ENCODE data around the gene RIPOR3.
"Not testable (repeated sequence)": the region's sequence is repeated elsewhere in the genome, so short reads cannot be mapped to it uniquely, and the experiment has no call there.

RIPOR3 gene

DNA sequence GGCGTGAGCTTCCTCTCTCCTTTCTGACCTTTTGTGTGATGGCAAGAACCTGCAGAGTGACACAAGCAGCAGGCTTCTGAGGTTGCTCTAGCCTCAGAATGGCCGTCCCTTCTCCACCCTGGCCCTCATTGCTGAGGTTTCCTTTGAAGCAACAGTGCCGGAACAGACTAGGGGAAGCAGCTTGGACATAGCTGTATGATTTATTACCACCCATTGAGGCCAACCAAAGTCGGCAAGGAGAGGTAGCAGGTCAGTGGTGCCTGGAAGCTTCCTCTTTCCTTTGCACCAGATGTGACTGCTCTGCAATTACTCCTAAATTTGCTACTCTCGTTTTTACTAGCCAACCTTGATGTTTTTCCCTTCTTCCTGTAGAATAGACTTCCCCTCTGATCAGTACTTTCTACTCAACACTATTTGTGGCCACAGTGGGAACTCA, 149.7 kb downstream of the RIPOR3 start:
- DNase-seq, result no peak

DNA sequence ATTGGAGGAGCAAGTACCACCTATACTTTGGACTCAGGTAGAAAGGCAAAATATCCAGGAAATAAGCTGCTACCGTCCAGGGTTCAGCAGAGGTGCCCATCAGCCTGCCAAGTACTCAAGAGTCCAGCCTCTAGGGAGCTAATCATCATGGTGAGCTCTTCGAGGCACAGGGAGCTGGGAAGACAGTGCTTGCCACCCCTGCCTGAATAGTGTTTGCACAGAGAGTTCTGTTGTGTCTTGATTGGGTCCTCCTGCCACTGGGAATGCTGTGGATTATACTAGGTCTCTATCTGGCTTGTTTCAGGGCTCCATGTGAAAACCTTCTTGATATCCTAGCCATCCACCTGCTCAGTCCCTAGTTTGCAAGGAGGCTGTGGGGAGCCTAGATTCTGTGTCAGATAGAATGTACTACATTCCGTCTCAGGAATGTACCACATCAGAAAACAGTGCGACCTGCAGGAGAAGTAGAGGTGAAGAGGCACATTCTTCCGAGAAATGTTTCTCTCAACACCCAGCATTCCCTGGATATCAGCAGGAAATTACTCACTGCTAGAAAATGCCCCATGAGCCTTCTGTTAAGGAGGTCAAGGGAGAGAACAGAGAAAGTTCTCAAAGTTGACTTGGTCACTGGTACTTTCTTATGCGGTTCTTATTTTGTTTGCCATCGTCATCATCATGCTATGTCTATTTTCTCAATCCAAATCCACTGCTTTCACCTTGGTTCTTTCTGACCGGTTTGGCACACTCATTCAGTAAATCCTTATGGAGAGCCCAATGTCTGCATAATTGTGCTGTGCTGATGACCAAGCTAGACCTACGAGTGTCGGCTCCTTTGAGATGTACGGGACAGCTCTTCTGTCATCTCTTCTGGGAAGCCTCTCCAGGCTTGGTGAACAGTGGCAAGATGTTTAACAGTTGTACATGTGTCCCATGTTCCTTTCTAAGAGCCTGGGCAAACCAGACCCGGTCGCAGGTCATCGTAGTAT, 150.4 kb downstream of the RIPOR3 start:
- no peak for DNase-seq

DNA sequence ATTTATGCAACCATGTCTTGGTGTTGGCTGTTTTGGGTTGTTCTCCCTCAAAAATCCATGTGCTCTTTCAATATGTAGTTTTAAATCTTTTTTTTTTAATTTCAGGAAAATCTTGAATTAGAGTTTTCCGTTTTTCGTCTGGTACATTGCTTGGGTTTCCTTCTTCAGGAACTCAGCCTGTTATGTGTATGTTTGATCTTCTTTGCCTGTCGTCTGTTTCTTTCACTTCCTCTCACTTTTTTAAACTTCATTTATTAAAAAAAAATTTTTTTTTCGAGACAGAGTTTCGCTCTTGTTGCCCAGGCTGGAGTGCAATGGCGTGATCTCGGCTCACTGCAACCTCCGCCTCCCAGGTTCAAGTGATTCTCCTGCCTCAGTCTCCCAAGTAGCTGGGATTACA, 151.5 kb downstream of the RIPOR3 start:
- DNase-seq, result not testable (repeated sequence)

DNA sequence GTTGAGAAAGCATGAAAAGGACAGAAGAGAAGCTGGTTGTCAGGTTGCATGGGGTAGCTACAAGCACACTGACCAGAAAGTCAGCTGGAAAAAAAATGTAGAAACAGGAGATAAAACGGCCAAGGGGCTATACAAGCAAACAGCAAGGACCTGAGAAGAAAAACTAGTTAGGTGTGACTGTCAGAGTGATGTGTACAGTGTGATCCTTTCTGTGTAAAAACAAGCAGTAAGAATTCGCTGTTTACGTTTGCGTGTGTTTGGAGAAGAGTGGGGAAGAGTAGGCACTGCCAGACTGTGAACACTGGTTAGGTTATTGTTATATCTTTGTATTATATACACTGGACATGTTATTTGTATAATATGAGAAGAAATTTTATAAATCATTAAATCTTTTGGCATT, 153.1 kb downstream of the RIPOR3 start:
- no peak for DNase-seq

DNA sequence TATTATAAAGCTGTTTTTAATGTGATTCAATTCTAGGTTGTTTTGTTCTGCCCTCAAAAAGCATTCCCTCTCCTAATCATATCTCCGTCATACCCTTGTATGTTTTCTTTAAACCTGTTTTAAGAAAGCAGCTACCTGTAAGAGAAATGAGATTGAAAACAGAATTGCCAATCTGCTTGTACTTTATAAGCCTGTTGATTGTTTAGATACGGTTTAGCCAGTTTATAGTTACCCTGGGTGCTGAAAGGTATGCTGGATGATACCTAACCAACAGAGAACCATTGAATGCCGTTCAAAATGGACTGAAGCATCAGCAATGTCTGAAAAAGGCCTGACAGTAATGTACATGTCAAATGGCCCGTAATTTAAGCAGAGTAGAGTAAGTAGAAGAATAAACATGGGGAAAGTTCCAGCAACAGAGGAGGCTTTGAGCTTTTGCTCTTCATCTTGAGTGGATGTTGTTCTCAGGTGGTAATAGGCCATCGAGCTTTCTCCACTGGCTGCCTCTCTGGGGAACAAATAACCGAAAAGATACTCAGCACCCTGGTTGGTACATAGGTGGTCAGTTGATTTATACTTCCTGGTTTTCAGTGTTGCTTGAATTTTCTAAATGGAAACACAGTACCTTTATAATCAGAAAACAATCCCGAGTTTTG, 153.7 kb downstream of the RIPOR3 start:
- DNase-seq, result no peak

DNA sequence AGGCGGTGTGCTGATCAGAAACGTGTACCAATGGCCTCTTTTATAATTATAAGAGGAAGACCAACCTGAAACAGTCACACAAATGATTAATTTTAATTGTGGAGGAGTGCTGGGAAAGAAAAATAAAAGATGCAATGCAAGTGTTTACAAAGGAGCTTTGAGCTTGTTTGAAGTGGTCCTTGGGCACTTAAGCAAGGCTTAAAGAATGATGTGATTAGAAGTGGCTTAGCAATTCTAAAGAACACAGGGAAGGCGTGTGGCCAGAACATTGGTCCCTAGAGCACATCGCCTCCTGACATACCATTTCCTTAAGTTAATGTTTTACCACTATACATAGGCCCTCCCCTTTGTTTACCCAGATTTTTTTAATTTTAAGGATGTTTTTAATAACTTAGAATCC, 155.0 kb downstream of the RIPOR3 start:
- no peak for DNase-seq
